ENCODE data around the gene KNTC1. TPM values are rescaled to one million over a fixed set of nuclear protein-coding genes. Genes with fewer than 3 reads are reported as not detected.

KNTC1 gene
- polyA plus RNA-seq, 1 donor (not counting 4 experiments of a cell fraction or from before 2014, with no cell fraction given), result 18.6 TPM

GRCh38 chr12:122516544-122517361 lies 10.3 kb upstream of the KNTC1 start:
- peaks cover 30% of the 10 kb centered on the region for H4K20me1 ChIP-seq (ENCODE audit: control insufficient read depth, extremely low read depth, insufficient read depth, low read length)
- no peaks in the 10 kb centered on the region for H3K27me3 ChIP-seq (ENCODE audit: control insufficient read depth, extremely low read depth, insufficient read depth, low read length)
- no peaks in the 10 kb centered on the region for H3K9me1 ChIP-seq (ENCODE audit: control insufficient read depth, extremely low read depth, insufficient read depth, low read length)
- H3K27ac ChIP-seq (ENCODE audit: control insufficient read depth, insufficient read depth, low read length), result no peak overlapping the region
- no peaks in the 10 kb centered on the region for H3K4me1 ChIP-seq (ENCODE audit: control insufficient read depth, extremely low read depth, insufficient read depth, low read length)
- H2AFZ ChIP-seq (ENCODE audit: control insufficient read depth, low read length), result no peak overlapping the region
- no peak for FAIRE-seq
- no peak for DNase-seq (ENCODE audit: low read depth, low spot score)
- no peak overlapping the region for H3K9ac ChIP-seq (ENCODE audit: control insufficient read depth, extremely low read depth, insufficient read depth, low read length)
- no peak overlapping the region for H3K4me2 ChIP-seq (ENCODE audit: control insufficient read depth, extremely low read depth, insufficient read depth, low read depth, low read length)
- H3K4me3 ChIP-seq (ENCODE audit: control insufficient read depth in 2 of 3, extremely low read depth in 1 of 3, insufficient read depth in 2 of 3, low read depth in 1 of 3, low read length in 3 of 3), result no peak overlapping the region
- H3K9me3 ChIP-seq (ENCODE audit: control insufficient read depth, low read depth, low read length), result no peaks in the 10 kb centered on the region
- no peak for TF ChIP-seq CTCF (optimal IDR thresholded peaks at IDR 0.05 in 1 of 3, IDR thresholded peaks at IDR 0.05 in 1 of 3, conservative IDR thresholded peaks at IDR 0.05 in 1 of 3; ENCODE audit: extremely low read depth in 1 of 3, insufficient read depth in 2 of 3, low read length in 3 of 3)
- dilution Hi-C loops (cut with MboI; ENCODE audit: extremely low pct_ligation_motif_present, low sequenced_read_pairs), result no loop called here
- peaks cover 82% of the 10 kb centered on the region for H3K79me2 ChIP-seq (ENCODE audit: control insufficient read depth, insufficient read depth, low read length)
- peaks cover 35 to 76% of the 10 kb centered on the region in 2 experiments for H3K36me3 ChIP-seq (ENCODE audit: control insufficient read depth in 2 of 2, extremely low read depth in 1 of 2, insufficient read depth in 2 of 2, low read length in 2 of 2)

GRCh38 chr12:122517877-122518276 lies 9.2 kb upstream of the KNTC1 start:
- H3K4me2 ChIP-seq (ENCODE audit: control insufficient read depth, extremely low read depth, insufficient read depth, low read depth, low read length), result no peak overlapping the region
- peaks cover 34% of the 10 kb centered on the region for H4K20me1 ChIP-seq (ENCODE audit: control insufficient read depth, extremely low read depth, insufficient read depth, low read length)
- no peaks in the 10 kb centered on the region for H3K9me3 ChIP-seq (ENCODE audit: control insufficient read depth, low read depth, low read length)
- TF ChIP-seq CTCF (optimal IDR thresholded peaks at IDR 0.05 in 1 of 3, IDR thresholded peaks at IDR 0.05 in 1 of 3, conservative IDR thresholded peaks at IDR 0.05 in 1 of 3; ENCODE audit: extremely low read depth in 1 of 3, insufficient read depth in 2 of 3, low read length in 3 of 3), result no peak
- no peak for TF ChIP-seq EZH2 (IDR thresholded peaks at IDR 0.05; ENCODE audit: low read length)
- no peak for FAIRE-seq
- H3K27me3 ChIP-seq (ENCODE audit: control insufficient read depth, extremely low read depth, insufficient read depth, low read length), result no peaks in the 10 kb centered on the region
- peaks cover under 1% of the 10 kb centered on the region for H3K4me1 ChIP-seq (ENCODE audit: control insufficient read depth, extremely low read depth, insufficient read depth, low read length)
- peaks cover 34 to 70% of the 10 kb centered on the region in 2 experiments for H3K36me3 ChIP-seq (ENCODE audit: control insufficient read depth in 2 of 2, extremely low read depth in 1 of 2, insufficient read depth in 2 of 2, low read length in 2 of 2)
- peaks cover 84% of the 10 kb centered on the region for H3K79me2 ChIP-seq (ENCODE audit: control insufficient read depth, insufficient read depth, low read length)
- H2AFZ ChIP-seq (ENCODE audit: control insufficient read depth, low read length), result no peak overlapping the region
- dilution Hi-C loops (cut with MboI; ENCODE audit: extremely low pct_ligation_motif_present, low sequenced_read_pairs), result no loop called here
- no peak overlapping the region for H3K4me3 ChIP-seq (ENCODE audit: control insufficient read depth in 2 of 3, extremely low read depth in 1 of 3, insufficient read depth in 2 of 3, low read depth in 1 of 3, low read length in 3 of 3)
- no peak overlapping the region for H3K27ac ChIP-seq (ENCODE audit: control insufficient read depth, insufficient read depth, low read length)
- H3K9me1 ChIP-seq (ENCODE audit: control insufficient read depth, extremely low read depth, insufficient read depth, low read length), result no peaks in the 10 kb centered on the region
- no peak overlapping the region for H3K9ac ChIP-seq (ENCODE audit: control insufficient read depth, extremely low read depth, insufficient read depth, low read length)
- no peak for DNase-seq (ENCODE audit: low read depth, low spot score)

Data from keratinocyte (primary cell).